ENCODE data around the gene PYCR2. TPM values are rescaled to one million over a fixed set of nuclear protein-coding genes. Genes with fewer than 3 reads are reported as not detected.

PYCR2 gene
- total and polyA plus RNA-seq, 2 of the 8 experiments (the other 6 are each of a cell fraction or from before 2014, with no cell fraction given), result 79.3 to 84.6 TPM

- peak overlapping the region; percentile 19 to 46; a peak in 3 of 4 replicates for H3K4me2 ChIP-seq (ENCODE audit: insufficient read depth in 1 of 2, low read depth in 2 of 2, low read length in 2 of 2)
- H3K4me1 ChIP-seq (replicated peaks in 1 of 4; ENCODE audit: control insufficient read depth in 3 of 4, insufficient read depth in 4 of 4, low read length in 3 of 4), result peaks cover 0 to 10% (median 3%) of the 10 kb centered on the region in 4 experiments; a peak in 6 of 7 replicates
- no peaks in the 10 kb centered on the region for H3K79me2 ChIP-seq (ENCODE audit: control insufficient read depth in 1 of 2, insufficient read depth in 2 of 2, low read length in 2 of 2)
- ChIA-PET POLR2A (ENCODE audit: partially characterized antibody) (interaction anchor here (0.7 to 2.0 kb wide), 11 partner anchors 10 to 296 kb away, joined by 3 to 8 read pairs (median 3); partner anchors contain the start of genes LEFTY2, PYCR2, SDE2 and SRP9), CTCF (ENCODE audit: partially characterized antibody) (interaction anchor here (0.7 to 2.6 kb wide), 10 partner anchors 9 to 505 kb away, joined by 3 to 21 read pairs (median 3); partner anchors contain the start of gene SRP9)
- H2AFZ ChIP-seq (ENCODE audit: low read length), result peak overlapping the region; percentile 74; the same call in 1 of the 2 replicates
- H3K27ac ChIP-seq (ENCODE audit: low read depth, low read length), result no peak overlapping the region
- no peak for FAIRE-seq
- H2BK120ac ChIP-seq (replicated peaks; ENCODE audit: low read depth, low read length), result no peak overlapping the region
- no peak overlapping the region for H3K9ac ChIP-seq (replicated peaks in 1 of 4; ENCODE audit: extremely low read depth in 1 of 4, low read depth in 3 of 4, low read length in 3 of 4)
- H2AK5ac ChIP-seq (ENCODE audit: low read depth, low read length), result no peak overlapping the region
- no peaks in the 10 kb centered on the region for H3K79me1 ChIP-seq (ENCODE audit: low read depth, low read length)
- no peaks in the 10 kb centered on the region for H4K20me1 ChIP-seq (replicated peaks in 1 of 2; ENCODE audit: control insufficient read depth in 1 of 2, insufficient read depth in 2 of 2, low read length in 2 of 2)
- H3K9me3 ChIP-seq (ENCODE audit: insufficient read depth in 2 of 2, low read depth in 1 of 2, low read length in 1 of 2), result no peaks in the 10 kb centered on the region
- H2BK12ac ChIP-seq (ENCODE audit: low read depth, low read length), result peak overlapping the region; percentile 50; the same call in 1 of the 2 replicates
- no peaks in the 10 kb centered on the region for H3K36me3 ChIP-seq (ENCODE audit: control insufficient read depth in 2 of 4, insufficient read depth in 4 of 4, low read length in 3 of 4)
- peaks cover 0 to 7% (median 5%) of the 10 kb centered on the region in 4 experiments; a peak in 3 of 7 replicates for H3K27me3 ChIP-seq (replicated peaks in 1 of 4; ENCODE audit: control insufficient read depth in 3 of 4, extremely low read depth in 1 of 4, insufficient read depth in 3 of 4, low read length in 3 of 4)
- peak overlapping the region; percentile 36 for H4K8ac ChIP-seq (ENCODE audit: extremely low read depth, insufficient read depth, low read length)
- H3K4ac ChIP-seq (replicated peaks; ENCODE audit: insufficient read length, low read depth, low read length), result peak overlapping the region; percentile 63
- H4K91ac ChIP-seq (replicated peaks; ENCODE audit: insufficient read length, low read length), result peak overlapping the region; percentile 55
- peak overlapping the region; percentile 76 for H3K18ac ChIP-seq (ENCODE audit: extremely low read depth, low read length)
- no peak overlapping the region for H3K4me3 ChIP-seq (ENCODE audit: extremely low read depth in 1 of 4, insufficient read depth in 2 of 4, low read depth in 3 of 4, low read length in 4 of 4)
- H2BK5ac ChIP-seq (ENCODE audit: low read depth, low read length), result peak overlapping the region; percentile 35; the same call in 1 of the 2 replicates
- H2BK20ac ChIP-seq (ENCODE audit: low read length), result no peak overlapping the region
- DNase-seq (ENCODE audit: low read depth in 1 of 2, low spot score in 2 of 2), result peak in 1 of 2 experiments; percentile 88
- no peak overlapping the region for H4K5ac ChIP-seq (ENCODE audit: insufficient read length, low read depth, low read length)
- no peak overlapping the region for H2BK15ac ChIP-seq (ENCODE audit: low read length)
- no peak overlapping the region for H3K56ac ChIP-seq (replicated peaks; ENCODE audit: insufficient read length, low read depth, low read length)
- no peak overlapping the region for H3K23ac ChIP-seq (ENCODE audit: insufficient read length)
- 0 out of 2 replicates have a peak, but pooled peaks have one; percentile 31 for TF ChIP-seq EGR1 (IDR thresholded peaks at IDR 0.05; ENCODE audit: borderline replicate concordance, low read depth, low read length)
- TF ChIP-seq SRF (IDR thresholded peaks at IDR 0.05; ENCODE audit: low read depth, low read length), result no peak
- H3K14ac ChIP-seq (ENCODE audit: insufficient read length), result no peak overlapping the region
- no peaks in the 10 kb centered on the region for H3K23me2 ChIP-seq (ENCODE audit: low read depth, low read length)
- 76% methylated on average over 9 of the region's 9 CpGs; no CpG with 5 or more reads in 1 of the 2 experiments for WGBS, 2 experiments (ENCODE audit: extremely low coverage in 1 of 2, insufficient coverage in 1 of 2, insufficient read length in 1 of 2, insufficient replicate concordance in 2 of 2, low coverage in 1 of 2, low lambda C conversion rate in 2 of 2, missing lambda C conversion rate in 1 of 2)
These were observed 27.0 kb upstream of the PYCR2 start for GRCh38 chr1:225950905-225951497.
